Skin epidermis (tissue), 12 donors: ENCODE measurements around the gene DNAJC11.
"Not testable (repeated sequence)": the region's sequence is repeated elsewhere in the genome, so short reads cannot be mapped to it uniquely, and the experiment has no call there.

Experiments
- H3K27ac ChIP-seq, 21 experiments: fragments of 200-600 bp; sonication (generic) in 11 of 21; one replicate each; pipeline ENCODE4 v1.5.0; 2020; ENCODE audit warnings: mild to moderate bottlenecking in 3 of 21, inconsistent platforms in 2 of 21, moderate library complexity in 2 of 21
- H3K4me3 ChIP-seq, 7 experiments: fragments of 200-600 bp; sonication (generic) in 2 of 7; one replicate each; pipeline ENCODE4 v1.5.0; 2020; ENCODE audit warnings: inconsistent platforms in 2 of 7, mild to moderate bottlenecking in 2 of 7, moderate library complexity in 1 of 7

DNAJC11 gene

GRCh38 chr1:6658359-6659060, 43.1 kb downstream of the DNAJC11 start:
- Histone ChIP-seq H3K27ac (no peak overlapping the region), H3K4me3 (no peak overlapping the region)

DNA sequence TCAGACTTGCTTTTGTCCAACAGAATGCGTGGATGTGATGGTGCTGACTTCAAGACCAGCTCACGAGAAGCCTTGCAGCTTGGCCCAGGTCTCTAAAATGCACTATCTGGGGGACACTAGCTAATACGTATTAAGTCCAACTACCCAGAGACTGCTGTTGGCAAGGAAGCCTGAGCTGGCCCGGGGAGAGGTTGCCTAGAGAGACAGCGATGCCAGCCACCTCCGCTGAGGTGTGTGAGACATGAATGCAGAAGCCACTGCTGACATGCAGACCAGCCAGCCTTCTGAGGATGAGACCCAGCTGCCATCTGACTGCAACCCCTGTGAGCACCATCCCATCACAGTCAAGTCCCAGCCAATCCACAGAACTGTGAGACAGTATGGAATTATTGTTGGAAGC, 44.5 kb downstream of the DNAJC11 start:
- no peak overlapping the region for H3K4me3 ChIP-seq
- H3K27ac ChIP-seq, result no peak overlapping the region

DNA sequence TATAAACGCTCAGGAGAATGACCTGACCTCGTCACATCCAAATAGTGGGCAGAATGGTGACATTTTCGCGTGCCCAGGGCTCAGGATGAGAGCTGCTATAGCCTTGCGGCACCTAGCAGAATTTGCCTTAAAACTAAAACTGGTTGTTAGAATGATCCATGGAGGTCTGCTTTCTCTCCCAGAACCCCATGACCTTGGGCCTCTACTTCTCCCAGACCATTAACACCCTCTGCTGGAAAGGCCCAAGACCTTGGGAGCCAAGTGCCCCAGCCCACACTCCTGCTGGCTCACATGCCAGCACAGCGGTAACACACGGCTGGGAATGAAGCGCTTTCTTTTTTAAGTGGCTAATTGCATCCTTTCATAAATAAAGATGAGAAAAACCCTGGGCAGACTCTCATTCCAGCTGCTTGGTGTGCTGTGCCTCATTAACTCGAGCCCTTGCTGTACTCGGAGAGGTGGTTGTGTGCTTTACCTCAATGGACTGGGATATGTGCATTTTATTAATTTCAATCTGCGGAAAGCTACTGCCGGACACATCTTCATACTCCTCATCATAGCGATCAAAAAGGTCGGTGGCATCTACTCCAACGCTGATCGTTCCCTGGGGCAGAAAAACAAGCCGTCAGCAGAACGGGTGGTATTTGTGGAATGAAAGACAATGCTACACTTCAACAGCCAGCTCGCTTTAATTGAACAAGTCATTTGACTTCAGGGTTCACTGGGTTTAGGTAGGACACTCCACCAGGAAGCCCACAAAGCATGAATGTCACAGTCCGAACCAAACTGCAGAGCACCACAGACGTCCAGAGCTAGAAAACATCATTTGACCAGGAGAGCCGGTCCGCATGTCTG, 48.0 kb downstream of the DNAJC11 start:
- no peak overlapping the region for H3K27ac ChIP-seq

GRCh38 chr1:6652986-6653385, 48.6 kb downstream of the DNAJC11 start:
- Histone ChIP-seq H3K27ac (no peak overlapping the region), H3K4me3 (no peak overlapping the region)

More for the DNA sequence above, 48.0 kb downstream of the DNAJC11 start:
- H3K4me3 ChIP-seq, result no peak overlapping the region

GRCh38 chr1:6651909-6652308, 49.7 kb downstream of the DNAJC11 start:
- H3K27ac ChIP-seq, result no peak overlapping the region

DNA sequence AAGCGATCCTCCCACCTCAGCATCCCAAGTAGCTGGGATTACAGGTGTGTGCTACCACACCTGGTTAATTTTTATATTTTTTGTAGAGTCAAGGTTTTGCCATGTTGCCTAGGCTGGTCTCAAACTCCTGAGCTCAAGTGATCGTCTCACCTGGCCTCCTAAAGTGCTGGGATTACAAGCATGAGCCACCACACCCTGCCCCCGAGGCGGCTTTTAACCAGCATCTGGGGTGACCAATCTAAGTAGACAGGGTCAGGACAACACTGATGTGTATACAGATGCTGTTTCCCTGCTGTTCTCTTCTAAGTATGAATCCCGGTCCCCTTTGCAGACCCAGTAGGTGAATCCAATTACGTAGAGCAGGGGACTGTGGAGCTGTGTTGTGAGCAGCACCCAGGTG, 53.1 kb downstream of the DNAJC11 start:
- Histone ChIP-seq H3K27ac (no peak overlapping the region), H3K4me3 (no peak overlapping the region)

More at GRCh38 chr1:6651909-6652308, 49.7 kb downstream of the DNAJC11 start:
- no peak overlapping the region for H3K4me3 ChIP-seq

DNA sequence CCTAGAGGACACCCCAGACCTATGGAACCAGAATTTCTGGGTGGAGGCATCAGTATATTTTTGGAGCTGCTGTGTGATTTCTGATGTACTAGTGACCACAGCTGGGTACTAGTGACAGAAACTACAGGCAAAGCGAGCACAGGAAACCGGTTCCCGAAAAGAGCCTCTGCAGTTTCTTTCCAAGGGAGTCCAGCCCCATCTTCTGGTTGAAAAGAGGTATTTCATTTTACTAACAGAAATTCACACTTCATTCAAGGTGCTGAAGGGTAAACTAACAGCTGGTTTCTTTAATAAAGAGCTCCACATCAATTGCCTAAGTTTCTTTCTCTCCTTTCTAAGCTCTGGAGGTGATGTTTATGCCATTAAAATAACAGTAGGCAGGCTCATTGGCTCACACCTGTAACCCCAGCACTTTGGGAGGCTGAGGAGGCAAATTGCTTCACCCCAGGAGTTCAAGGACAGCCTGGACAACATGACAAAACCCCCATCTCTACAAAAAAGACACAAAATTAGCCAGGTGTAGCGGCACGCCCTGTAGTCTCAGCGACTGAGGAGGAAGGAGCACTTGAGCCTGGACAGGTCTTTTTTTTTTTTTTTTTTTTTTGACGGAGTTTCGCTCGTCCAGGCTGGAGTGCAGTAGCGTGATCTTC, 55.0 kb downstream of the DNAJC11 start:
- H3K27ac ChIP-seq, result no peak overlapping the region
- H3K4me3 ChIP-seq, result no peak overlapping the region

DNA sequence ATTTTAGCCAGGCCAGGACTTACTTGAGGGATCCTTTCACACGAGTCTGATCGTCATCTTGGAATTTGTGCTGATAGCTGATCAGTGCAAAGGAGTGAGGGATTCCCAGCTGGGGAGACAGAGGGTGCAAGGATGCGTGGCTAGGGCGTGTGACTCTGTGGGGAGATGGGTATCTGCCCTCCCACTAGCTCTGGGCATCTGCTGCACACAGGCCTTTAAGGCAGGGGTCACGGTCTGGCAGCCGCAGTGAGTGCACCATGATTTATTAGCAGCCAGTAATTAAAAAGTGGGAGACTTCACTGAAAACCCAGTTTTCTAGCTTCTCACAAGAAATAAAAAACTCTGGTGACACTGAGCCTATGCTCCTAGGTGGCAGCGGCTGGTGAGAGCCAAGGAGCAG, 56.6 kb downstream of the DNAJC11 start:
- Histone ChIP-seq H3K27ac (no peak overlapping the region), H3K4me3 (no peak overlapping the region)

DNA sequence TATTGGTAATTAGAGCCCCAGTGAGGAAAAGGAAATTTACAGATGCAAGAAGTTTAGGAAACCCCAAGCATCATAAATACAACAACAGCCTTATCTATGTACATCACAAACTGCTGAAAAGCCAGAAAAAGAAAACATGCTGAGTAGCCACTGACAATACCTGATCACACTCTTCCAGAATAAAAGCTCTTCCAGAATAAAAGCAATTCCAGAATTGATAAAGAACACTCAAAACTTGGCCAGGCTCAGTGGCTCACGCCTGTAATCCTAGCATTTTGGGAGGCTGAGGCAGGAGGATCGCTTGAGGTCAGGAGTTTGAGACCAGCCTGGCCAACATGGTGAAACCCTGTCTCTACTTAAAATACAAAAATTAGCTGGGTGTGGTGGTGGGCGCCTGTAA, 60.7 kb downstream of the DNAJC11 start:
- H3K4me3 ChIP-seq, H3K27ac ChIP-seq: not testable (repeated sequence)

- peak overlapping the region in 5 of 21 experiments; percentile 16 to 63 (median 26) for H3K27ac ChIP-seq
- H3K4me3 ChIP-seq, result no peak overlapping the region
Observed at GRCh38 chr1:6638226-6638625, 63.4 kb downstream of the DNAJC11 start.

- H3K4me3 ChIP-seq, result no peak overlapping the region
- H3K27ac ChIP-seq, result peak overlapping the region in 5 of 21 experiments; percentile 6 to 39 (median 32)
Observed at GRCh38 chr1:6637770-6638169, 63.8 kb downstream of the DNAJC11 start.

- peak overlapping the region in 1 of 21 experiments; percentile 5 for H3K27ac ChIP-seq
Observed at GRCh38 chr1:6636778-6637177, 64.8 kb downstream of the DNAJC11 start.

DNA sequence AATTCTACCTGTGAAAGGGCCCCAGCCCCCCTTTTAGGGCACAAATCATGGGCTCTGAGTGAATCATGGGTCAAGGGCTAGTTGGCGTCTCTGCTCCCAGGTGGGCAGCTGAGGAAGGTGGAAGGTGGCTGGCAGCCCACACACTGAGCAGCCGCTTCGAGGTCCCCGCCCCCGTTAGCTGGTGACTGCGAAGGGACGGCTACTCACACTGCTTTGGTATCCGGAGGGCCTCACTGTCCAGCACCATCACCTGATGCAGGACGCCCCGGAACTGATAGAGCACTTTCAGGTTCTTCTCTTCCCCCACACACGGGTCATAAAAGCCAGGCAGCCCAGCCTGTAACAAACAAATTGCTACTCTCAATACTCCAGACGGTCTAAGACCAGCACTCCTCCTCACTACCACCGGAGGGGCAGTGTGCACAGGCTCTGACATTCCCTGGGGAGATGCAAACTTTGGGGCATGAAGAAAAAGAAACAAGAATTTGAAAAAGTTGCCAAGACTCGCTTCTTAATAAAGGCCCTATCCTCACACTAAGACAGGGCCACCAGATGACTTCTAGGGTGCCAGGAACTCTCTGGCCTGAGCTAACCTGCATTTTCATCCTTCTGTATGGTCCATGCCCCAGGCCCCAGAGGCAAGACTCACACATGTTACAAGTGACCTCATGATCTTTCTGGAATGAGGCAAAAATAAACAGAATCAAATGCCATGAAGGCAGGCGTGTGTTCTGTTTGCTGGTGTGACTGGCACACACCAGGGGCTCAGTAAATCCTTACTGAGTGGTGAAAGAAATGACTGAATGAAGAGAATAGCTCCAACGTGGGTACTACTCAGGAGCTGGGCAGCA, 65.5 kb downstream of the DNAJC11 start:
- Histone ChIP-seq H3K4me3 (no peak overlapping the region), H3K27ac (peak overlapping the region in 1 of 21 experiments; percentile 5)

More at GRCh38 chr1:6636778-6637177, 64.8 kb downstream of the DNAJC11 start:
- H3K4me3 ChIP-seq, result not testable (repeated sequence)

GRCh38 chr1:6635161-6635909, 66.3 kb downstream of the DNAJC11 start:
- Histone ChIP-seq H3K4me3 (no peak overlapping the region), H3K27ac (no peak overlapping the region)

DNA sequence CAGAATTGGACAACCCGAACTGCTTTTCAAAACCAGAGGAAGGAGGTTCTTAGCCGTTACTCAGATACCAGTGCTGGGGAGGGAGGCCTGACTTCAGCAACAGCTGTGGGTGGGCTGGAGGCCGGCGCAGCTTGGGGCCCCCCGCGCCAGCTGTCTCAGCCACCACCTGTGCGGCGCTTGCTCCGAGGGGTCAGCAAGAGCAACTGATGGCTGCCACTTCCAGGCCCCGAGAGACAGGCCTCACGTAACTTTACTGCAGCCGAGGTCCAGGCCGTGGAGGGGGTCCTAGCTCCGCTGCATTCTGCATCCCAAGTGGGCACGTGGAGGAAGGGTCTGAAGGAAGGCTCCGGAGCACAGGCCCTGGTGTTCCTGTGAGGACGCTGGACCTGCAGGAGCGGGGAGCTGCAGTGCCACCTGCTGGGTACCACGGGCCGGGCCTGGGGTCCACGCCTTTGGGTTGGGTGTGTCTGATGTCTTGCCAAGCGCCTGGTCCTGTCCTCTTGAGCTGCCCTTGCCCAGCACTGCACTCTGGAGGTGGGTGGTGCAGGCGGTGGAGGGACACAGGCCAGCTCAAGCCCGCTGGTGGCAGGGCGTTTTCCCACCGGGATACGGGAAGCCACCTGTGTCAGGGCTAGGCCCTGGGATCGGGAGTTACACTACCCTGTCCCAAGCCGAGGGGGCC, 67.1 kb downstream of the DNAJC11 start:
- Histone ChIP-seq H3K27ac (no peak overlapping the region), H3K4me3 (no peak overlapping the region)

- H3K27ac ChIP-seq, result no peak overlapping the region
- no peak overlapping the region for H3K4me3 ChIP-seq
Observed at GRCh38 chr1:6632588-6633514, 68.8 kb downstream of the DNAJC11 start.

- Histone ChIP-seq H3K27ac (no peak overlapping the region), H3K4me3 (no peak overlapping the region)
Observed at GRCh38 chr1:6631058-6631457, 70.6 kb downstream of the DNAJC11 start.
